Testis (tissue), 3 donors: ENCODE data around the gene TRMT11. TPM values are rescaled to one million over a fixed set of nuclear protein-coding genes. Genes with fewer than 3 reads are reported as not detected.

Experiments used
- DNase-seq: peaks from one replicate; pipeline ENCODE4 v3.0.0-alpha.2; 2019
- H3K27ac ChIP-seq, 2 donors: fragments of 200-600 bp; sonication (generic); one replicate each; pipeline ENCODE4 v1.5.1; 2019
- H3K27me3 ChIP-seq: fragments of 200-600 bp; sonication (generic); one replicate; pipeline ENCODE4 v1.5.1; 2019
- H3K36me3 ChIP-seq: fragments of 200-600 bp; sonication (generic); one replicate; pipeline ENCODE4 v1.5.1; 2017; ENCODE audit warnings: low read depth; ENCODE audit errors: missing control alignments
- H3K4me1 ChIP-seq: fragments of 200-600 bp; sonication (generic); one replicate; pipeline ENCODE4 v1.5.1; 2019
- H3K4me3 ChIP-seq, 2 donors: fragments of 200-600 bp; sonication (generic); one replicate each; pipeline ENCODE4 v1.5.1; 2017 to 2019
- H3K9me3 ChIP-seq: fragments of 200-600 bp; sonication (generic); one replicate; pipeline ENCODE4 v1.5.1; 2017
- POLR2A ChIP-seq: fragments of 450-650 bp; IDR thresholded peaks from one replicate; pipeline ENCODE4 v1.6.1; 2017; ENCODE audit warnings: antibody characterized with exemption, mild to moderate bottlenecking, moderate library complexity
- WGBS, 2 donors: methylation state at CpG; one replicate each; pipeline ENCODE4 v1.1.5; 2018; 5-methylcytosine and 5-hydroxymethylcytosine counted together
- intact Hi-C: fragments of 100-400 bp; cut with DNase I; formaldehyde crosslinking; loops from one replicate; pipeline ENCODE4 v1.15.1; 2023; ENCODE audit warnings: low total_unique reads
- polyA plus RNA-seq: library from polyadenylated mRNA; stranded (reverse); fragments of 350-450 nt; fragmentation: Illumina TruSeq; extraction: RNeasy Lipid Tissue Mini Kit (QIAGEN cat#74804); gene quantifications from one replicate; pipeline ENCODE4 v1.2.3, GENCODE V29; 2014; ENCODE audit warnings: low read depth, low replicate concordance; ENCODE audit not compliant: insufficient read depth
- total RNA-seq, 2 donors: library from RNA; depleted of rRNA; stranded (reverse); fragments of >200 nt; gene quantifications; one replicate each; pipeline ENCODE4 v1.2.3, GENCODE V29; 2016
- TF ChIP-seq, protein P1 (sequence below), 3 experiments: fragments of 450-650 bp in 2 of 3; fragments of 200-600 bp in 1 of 3; sonication (generic) in 1 of 3; IDR thresholded peaks; one replicate each; pipeline ENCODE4 v1.5.1; 2016 to 2019; ENCODE audit warnings: antibody characterized with exemption in 3 of 3, mild to moderate bottlenecking in 2 of 3, moderate library complexity in 1 of 3

Gene TRMT11
- total and polyA plus RNA-seq, 3 donors from 2014 or later = 16.1 to 51.2 (median 32.2) TPM

DNA sequence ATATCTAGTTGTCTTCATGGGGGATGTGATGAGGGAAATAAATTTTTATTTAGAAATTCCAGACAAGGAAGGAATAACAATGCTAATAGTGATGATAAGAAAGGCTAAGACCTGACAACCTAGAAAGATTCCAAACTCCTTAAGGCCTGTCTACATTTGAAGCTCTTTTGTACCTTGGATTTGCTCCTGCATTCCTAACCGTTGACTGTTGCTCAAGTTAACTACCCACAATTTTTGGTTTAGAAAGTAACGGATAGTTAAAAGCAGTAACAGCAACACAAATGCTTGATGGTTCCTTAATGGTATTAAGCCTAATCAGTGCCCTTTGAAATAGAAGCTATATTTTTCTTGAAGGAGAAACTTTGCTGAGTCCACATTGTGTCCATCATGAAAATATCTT, 52.9 kb downstream of the TRMT11 start:
- H3K36me3 ChIP-seq = no peaks in the 10 kb centered on the region
- intact Hi-C loops = no loop called here
- WGBS, 2 donors = 61 to 65% methylated on average over 2 of the region's 2 CpGs
- no peaks in the 10 kb centered on the region for H3K9me3 ChIP-seq
- DNase-seq = no peak
- peaks cover 4% of the 10 kb centered on the region for H3K4me1 ChIP-seq
- no peaks in the 10 kb centered on the region for H3K27me3 ChIP-seq
- TF ChIP-seq, protein P1, sequence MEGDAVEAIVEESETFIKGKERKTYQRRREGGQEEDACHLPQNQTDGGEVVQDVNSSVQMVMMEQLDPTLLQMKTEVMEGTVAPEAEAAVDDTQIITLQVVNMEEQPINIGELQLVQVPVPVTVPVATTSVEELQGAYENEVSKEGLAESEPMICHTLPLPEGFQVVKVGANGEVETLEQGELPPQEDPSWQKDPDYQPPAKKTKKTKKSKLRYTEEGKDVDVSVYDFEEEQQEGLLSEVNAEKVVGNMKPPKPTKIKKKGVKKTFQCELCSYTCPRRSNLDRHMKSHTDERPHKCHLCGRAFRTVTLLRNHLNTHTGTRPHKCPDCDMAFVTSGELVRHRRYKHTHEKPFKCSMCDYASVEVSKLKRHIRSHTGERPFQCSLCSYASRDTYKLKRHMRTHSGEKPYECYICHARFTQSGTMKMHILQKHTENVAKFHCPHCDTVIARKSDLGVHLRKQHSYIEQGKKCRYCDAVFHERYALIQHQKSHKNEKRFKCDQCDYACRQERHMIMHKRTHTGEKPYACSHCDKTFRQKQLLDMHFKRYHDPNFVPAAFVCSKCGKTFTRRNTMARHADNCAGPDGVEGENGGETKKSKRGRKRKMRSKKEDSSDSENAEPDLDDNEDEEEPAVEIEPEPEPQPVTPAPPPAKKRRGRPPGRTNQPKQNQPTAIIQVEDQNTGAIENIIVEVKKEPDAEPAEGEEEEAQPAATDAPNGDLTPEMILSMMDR (IDR thresholded peaks at IDR 0.05) = no peak
- TF ChIP-seq POLR2A = no peak
- H3K4me3 ChIP-seq = no peak overlapping the region
- H3K27ac ChIP-seq = peak overlapping the region in 1 of 2 donors; percentile 10

DNA sequence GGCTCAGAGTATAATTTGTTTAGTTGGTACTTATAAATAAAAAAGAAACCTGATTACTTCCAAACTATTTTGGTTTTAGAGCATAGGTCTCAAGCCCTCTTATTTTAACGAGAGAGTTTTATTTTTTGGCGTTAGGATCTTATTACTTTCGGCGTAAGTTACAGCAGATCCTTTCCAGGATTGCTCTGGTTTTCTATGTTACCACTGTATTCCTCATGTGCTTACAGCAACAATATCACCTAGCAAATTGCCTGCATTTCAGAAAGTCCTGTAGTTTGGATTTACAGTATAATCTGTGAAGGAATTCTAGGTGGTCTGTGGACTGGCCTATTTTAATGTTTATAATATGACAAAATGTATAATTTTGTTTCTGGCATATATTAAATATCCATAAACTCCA, 54.1 kb downstream of the TRMT11 start:
- no peak for TF ChIP-seq POLR2A
- TF ChIP-seq, protein P1 (IDR thresholded peaks at IDR 0.05) = no peak
- intact Hi-C loops = no loop called here
- 52 to 68% methylated on average over 4 of the region's 4 CpGs for WGBS, 2 donors
- no peaks in the 10 kb centered on the region for H3K9me3 ChIP-seq
- no peak overlapping the region for H3K4me3 ChIP-seq
- no peaks in the 10 kb centered on the region for H3K27me3 ChIP-seq
- no peak for DNase-seq
- H3K36me3 ChIP-seq = no peaks in the 10 kb centered on the region
- peak overlapping the region in 1 of 2 donors; percentile 10 for H3K27ac ChIP-seq
- peaks cover 4% of the 10 kb centered on the region for H3K4me1 ChIP-seq

DNA sequence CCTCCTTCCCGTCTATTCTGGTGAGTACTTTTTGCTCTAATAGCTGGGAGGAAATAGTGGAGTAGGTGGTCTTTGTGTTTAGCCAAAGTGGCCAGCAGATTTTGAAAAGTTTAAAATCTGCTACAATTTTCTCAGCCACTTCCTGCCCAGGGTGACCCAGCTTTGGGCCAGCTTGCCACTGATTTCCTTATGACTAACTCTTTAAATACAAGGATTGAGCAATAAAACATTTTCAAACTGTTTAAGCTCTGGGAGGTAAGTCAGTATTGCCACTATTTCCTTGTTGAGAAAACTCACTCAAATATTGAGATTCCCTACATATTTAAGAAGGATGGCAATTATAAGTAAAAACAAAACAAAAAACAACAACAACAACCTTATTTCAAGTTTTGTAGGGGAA, 54.5 kb downstream of the TRMT11 start:
- Histone ChIP-seq H3K4me1 (peaks cover 4% of the 10 kb centered on the region), H3K4me3 (no peak overlapping the region), H3K9me3 (no peaks in the 10 kb centered on the region), H3K27ac (peak overlapping the region in 1 of 2 donors; percentile 10), H3K27me3 (no peaks in the 10 kb centered on the region), H3K36me3 (no peaks in the 10 kb centered on the region)
- intact Hi-C loops = no loop called here
- no peak for TF ChIP-seq POLR2A
- TF ChIP-seq, protein P1 (IDR thresholded peaks at IDR 0.05) = no peak
- 42 to 63% methylated on average over 1 of the region's 1 CpG for WGBS, 2 donors
- no peak for DNase-seq

DNA sequence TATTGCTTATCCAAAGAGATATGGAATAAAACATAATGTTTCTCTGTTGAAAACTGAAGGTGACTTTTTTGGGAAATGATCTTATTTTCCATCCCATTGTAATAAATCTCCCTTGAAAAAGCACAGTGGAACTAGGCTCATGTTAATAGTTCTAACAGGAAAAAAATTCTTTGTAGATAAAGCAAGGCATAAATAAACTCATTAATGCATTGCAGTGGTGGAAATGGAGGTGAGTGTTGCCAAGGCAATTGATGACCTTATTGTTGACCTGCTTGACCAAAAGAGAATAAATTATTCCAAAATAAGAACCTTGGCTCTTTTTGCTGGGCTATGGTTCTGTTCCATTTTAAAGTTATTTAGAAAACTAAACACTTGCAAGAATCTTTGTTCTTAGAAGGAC, 55.2 kb downstream of the TRMT11 start:
- intact Hi-C loops = no loop called here
- H3K36me3 ChIP-seq = no peaks in the 10 kb centered on the region
- peak overlapping the region; percentile 42 to 45 for H3K27ac ChIP-seq
- no peaks in the 10 kb centered on the region for H3K27me3 ChIP-seq
- H3K4me1 ChIP-seq = peaks cover 4% of the 10 kb centered on the region
- no peak for DNase-seq
- no peaks in the 10 kb centered on the region for H3K9me3 ChIP-seq
- TF ChIP-seq POLR2A = no peak
- TF ChIP-seq, protein P1 (IDR thresholded peaks at IDR 0.05) = no peak
- H3K4me3 ChIP-seq = no peak overlapping the region

GRCh38 chr6:126042001-126042419, 55.7 kb downstream of the TRMT11 start:
- no peaks in the 10 kb centered on the region for H3K36me3 ChIP-seq
- intact Hi-C loops = no loop called here
- H3K27me3 ChIP-seq = no peaks in the 10 kb centered on the region
- 51 to 63% methylated on average over 1 of the region's 1 CpG for WGBS, 2 donors
- DNase-seq = no peak
- peak overlapping the region; percentile 42 to 45 for H3K27ac ChIP-seq
- no peak overlapping the region for H3K4me3 ChIP-seq
- H3K4me1 ChIP-seq = peaks cover 4% of the 10 kb centered on the region
- no peaks in the 10 kb centered on the region for H3K9me3 ChIP-seq
- TF ChIP-seq, protein P1 (IDR thresholded peaks at IDR 0.05) = no peak
- TF ChIP-seq POLR2A = no peak
